KG1 (cell line): Measurements from ENCODE around the gene RMDN3.

Experiments used
- DNase-seq: peaks from one replicate; lab custom pipeline; 2025; lab: John Stamatoyannopoulos, UW

RMDN3 gene

GRCh38 chr15:40772014-40772413, 17.0 kb upstream of the RMDN3 start:
- no peak for DNase-seq

DNA sequence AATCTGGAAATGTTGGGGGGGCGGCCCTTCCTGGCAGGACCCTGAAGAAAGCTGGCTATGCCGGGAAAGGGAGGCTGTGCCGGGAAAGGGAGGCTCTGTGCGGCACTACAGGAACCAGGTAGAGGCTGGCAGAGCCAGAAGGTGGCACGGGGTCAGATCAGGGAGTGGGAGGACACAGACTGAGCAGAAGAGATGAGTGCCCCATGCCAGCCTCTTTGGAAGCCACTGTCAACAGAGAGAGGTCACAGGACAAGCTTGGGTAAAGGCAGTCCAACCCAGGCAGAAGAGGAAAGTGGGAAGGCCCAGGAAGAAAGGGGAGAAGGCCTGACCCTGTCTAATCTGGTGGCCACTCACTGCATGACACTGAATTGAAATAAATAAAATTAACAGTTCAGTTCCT, 16.2 kb upstream of the RMDN3 start:
- no peak for DNase-seq

DNA sequence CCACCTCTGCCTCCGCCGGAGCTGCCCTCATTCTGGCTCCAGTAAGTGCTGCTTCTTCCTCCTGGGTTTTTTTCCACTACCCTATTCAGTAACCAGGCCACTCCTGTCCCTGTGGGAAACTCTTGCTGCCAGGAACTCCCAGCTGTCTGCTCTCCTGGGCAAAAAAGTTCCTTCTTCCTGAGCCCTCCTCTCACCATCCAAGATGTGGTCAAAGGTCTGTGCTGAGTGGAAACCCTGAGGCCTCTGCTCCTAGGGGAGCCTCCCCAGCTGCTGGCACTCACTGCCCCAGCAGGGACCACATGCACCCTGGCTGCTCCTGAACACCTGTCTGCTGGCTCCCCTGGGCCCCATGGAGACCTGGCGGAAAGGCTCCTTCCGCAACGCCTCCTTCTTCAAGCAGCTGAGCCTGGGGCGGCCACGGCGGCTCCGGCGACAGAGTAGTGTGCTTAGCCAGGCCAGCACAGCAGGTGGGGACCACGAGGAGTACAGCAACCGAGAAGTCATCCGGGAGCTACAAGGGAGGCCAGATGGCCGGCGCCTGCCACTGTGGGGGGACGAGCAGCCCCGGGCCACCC, 15.2 kb upstream of the RMDN3 start:
- no peak for DNase-seq

DNA sequence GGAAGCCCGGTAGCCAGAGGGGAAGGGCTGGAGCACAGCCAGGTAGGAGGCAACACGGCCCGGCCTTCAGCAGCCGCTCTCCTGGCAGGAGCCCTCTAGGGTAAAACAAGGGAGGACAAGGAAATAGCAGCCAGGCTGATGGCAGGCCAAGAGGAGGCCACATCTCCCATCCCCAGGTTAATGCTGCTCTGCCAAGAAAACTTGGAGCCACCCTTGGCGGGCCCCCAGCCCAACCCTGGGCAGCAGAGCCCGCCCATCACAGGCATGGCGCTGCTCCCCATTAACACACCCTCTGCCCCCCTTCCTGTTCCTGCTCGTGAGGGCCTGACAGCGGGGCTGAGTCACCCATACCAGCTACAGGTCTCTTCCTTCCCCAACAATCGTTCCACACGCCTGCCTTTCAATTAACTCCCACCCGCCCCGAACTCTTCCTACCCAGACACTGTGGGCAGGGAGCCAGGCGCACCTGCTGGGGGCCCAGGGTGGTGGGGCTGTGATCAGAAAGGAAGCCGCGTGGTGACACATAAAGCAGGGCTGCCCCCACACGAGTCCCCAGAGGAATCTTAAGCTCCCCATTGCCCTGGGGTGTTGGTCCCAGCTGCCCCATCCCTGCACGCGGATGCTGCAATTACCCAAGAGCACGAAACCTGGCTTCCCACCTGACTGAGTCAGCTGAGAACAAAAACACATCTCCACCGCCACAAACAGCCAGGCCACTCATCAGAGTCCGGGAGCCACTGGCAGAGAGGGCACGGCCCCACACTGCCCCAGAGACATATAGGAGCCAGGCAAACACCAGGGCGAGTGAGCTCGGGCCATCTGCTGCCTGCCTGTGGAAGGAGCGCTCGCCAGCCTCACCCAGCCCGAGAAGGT, 14.5 kb upstream of the RMDN3 start, which contains the start of gene C15orf62:
Gene C15orf62, plus strand, starts transcription at position 707 of the 873 bp plus-strand sequence. CDS start 516 bp downstream, outside the sequence.
- peak; percentile 50 for DNase-seq

DNA sequence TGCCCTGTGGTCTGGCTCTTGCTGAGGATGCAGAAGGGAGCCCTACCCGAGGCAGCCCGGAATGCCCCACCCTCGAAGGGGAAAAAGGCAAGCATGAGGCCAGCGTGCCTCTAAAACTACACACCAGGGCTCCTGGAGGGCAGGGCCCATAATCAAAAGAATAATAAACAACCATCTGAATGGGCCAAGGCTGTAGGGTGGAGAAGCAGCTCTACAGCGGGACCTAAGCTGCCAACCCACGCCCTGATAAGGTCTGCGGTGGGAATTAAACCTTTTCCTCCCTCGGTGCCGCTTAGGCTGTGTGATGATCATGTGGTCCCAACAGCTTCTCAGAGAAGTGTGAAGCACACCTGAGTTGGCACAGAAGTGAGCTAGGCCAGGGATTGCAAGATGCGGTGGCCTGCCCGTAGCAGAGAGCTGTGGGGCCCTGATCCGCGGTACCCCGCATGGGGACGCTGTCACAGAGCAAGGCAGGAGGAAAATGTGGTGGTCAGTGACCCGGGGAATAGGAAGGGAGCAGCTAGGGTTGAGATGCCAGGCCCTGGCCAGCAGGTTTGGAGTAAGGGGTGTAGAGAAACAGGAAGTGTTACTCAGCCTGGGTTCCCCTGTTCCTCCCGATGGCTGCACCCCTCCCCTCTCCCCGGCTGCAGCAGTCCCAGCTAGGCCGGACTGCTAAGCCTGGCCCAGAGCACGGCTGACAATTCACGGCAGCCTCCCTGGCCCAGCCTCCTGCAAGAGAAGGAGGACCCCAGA, 13.6 kb upstream of the RMDN3 start:
- DNase-seq, result no peak

- no peak for DNase-seq
These were observed 12.9 kb upstream of the RMDN3 start for GRCh38 chr15:40767838-40768500.

GRCh38 chr15:40766906-40767837, 12.1 kb upstream of the RMDN3 start:
- no peak for DNase-seq

DNA sequence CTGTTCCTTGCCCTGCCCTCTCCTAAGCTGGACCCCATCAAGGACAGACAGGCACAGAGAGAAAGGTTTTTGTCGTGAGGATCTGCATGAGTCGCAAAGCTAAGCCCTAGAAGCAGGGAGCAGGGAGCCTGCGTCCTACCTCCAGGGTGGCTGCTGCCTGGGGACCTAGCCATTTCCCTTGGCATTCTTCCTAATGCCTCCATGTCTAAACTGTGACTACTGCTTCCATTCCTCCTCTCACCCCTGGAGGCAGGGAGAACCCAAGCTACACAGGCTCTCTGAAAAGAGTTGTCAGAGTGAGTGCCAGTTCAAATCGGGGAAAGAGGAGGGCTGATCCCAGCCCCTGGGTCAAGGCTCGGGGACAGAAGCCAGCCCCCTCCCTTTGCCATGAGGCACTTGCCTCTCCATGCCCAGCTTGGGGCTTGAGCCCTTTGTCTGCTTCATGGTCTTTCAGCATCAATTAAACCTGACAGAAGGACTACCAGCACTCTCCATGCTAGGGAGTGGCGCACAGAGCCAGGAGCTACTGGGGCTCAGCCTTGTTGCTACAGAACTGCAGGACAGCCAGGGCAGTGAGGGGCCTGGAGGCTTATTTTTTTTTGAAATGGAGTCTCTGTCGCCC, 11.3 kb upstream of the RMDN3 start:
- DNase-seq, result no peak

DNA sequence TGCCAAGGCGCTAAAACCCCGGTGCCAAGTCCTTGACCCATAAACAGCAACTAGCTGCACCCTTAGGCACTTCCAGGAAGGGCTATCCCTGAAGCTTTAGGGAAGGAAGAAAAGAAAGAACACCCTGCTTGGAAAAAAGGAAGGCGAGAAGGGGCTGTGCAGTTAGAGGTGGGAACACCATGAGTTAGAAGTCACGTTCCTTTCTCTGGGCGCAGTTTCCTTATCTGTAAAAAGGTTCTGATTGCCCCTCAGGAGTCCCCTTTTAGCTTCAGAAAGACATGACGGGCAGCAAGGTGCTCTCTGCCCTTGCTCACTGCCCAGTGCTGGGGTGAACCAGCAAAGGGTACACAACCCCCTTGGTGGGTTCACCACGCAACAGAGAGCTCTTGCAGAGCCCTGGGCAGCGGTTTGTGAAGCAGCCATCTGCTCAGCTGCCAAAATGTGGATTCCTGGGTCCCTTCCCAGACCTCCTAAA, 9.6 kb upstream of the RMDN3 start:
- DNase-seq, result no peak

GRCh38 chr15:40763801-40764628, 9.0 kb upstream of the RMDN3 start, which contains the start of gene GCHFR:
GCHFR (plus strand) TSS chr15:40764068; CDS start chr15:40764181, 113 bp downstream.
- no peak for DNase-seq

DNA sequence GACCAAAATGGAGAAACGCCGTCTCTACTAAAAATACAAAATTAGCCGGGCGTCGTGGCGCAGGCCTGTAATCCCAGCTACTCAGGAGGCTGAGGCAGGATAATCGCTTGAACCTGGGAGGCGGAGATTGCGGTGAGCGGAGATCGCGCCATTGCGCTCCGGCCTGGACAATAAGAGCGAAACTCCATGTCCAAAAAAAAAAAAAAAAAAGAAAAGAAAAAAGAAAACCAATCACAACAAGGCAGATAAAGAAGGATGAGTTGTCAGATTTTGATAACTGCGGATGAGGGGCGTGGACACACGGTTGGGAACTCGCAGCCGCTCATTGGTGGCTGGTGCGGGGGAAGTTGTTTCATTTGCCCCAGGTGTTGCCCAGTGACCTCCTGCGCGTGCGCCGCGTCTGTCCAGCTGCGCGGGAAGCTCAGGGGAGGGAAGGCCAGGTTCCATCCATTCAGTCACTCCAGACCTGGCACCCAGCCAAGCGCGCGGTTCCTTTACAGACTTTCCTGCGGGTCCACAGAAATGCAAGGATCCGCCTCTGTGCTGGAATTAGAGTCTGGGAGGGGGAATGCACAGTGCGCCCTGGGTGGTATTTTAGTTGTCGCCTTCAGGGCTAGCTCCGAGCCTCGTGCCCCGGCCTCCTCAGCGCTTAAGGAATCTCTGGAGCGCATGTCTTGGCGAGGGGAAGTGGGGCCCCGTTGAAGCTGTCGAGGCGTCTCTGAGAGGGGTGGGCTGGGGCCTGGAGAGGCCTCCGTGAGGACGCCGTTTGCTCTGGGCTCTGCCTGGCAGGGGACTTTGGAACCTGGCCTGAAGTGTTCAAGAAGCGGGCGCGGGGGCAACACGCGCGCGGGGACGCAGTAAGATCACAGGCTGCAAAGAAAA, 8.1 kb upstream of the RMDN3 start:
- no peak for DNase-seq

DNA sequence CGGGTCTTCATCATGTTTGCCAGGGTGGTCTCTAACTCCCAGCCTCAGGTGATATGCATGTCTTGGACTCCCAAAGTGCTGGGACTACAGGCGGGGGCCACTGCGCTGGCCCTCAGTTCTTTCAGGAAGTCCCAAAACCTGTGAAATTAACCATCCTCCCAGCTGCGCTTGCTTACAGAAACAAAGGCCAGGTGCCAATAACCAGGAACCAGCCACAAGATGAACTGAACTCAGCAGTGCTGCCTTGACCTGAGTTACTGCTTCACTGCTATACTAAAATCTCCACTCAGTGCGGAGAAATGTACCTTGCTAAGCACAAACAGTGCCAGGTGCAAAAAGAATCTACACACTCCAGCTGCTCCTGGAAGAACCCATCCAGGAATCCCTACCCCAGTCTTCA, 4.9 kb upstream of the RMDN3 start:
- DNase-seq, result no peak

GRCh38 chr15:40756938-40757337, 1.9 kb upstream of the RMDN3 start:
- no peak for DNase-seq

GRCh38 chr15:40755812-40756208, 756 bp upstream of the RMDN3 start:
- peak; percentile 31 for DNase-seq

GRCh38 chr15:40754574-40754882, 526 bp downstream of the RMDN3 start:
- DNase-seq, result no peak

DNA sequence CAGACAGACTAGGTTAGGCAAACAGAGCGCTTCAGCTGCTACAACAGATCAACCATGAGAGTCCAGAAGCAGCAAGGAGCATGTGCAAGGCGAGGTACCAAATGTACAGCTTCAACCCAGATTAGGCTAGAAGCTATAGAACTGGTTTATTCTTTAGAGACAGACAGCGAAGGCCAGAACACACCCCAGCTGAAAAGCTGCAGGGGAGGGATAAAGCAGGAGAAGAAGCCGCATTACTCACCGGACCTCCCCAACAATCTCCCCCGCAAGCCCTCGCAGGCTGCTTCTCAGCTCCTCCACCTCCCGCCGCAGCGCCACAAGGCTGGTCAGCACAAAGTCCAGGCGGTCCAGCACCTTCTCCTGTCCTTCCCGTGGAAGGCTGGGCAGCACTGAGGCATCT, 3.3 kb downstream of the RMDN3 start:
- DNase-seq, result no peak

DNA sequence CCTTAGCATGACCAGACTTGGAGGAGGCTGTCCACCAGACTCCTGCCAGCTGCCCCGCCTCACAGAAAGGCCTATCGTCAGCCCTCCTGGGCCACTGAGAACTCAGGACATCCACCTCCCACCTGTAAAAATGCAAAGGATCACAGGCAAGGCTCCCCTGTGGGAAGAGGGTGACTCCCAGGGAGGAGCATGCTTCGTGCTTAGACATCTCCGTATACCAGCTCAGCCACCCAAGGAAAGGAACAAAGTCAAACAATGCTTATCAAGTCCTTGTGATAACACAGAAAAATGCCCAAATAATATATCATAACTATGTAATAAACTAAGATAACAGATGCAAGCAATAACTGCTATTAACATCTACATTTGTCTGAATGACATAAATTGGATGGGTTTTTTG, 4.2 kb downstream of the RMDN3 start:
- no peak for DNase-seq

- DNase-seq, result no peak
These were observed 5.9 kb downstream of the RMDN3 start for GRCh38 chr15:40749151-40749630.
